Activated CD4-positive, alpha-beta memory T cell treated with anti-CD3 and anti-CD28 coated beads, Interleukin-2, amount 10 ng/mL, durations not matched to agents 7 days and 5 days (primary cell): Measurements from ENCODE around the gene ARHGAP26. TPM values are rescaled to one million over a fixed set of nuclear protein-coding genes. Genes with fewer than 3 reads are reported as not detected.

Experiments used
- CTCF ChIA-PET: fragments of 350-600 bp; sonication (Branson Sonifier 250); formaldehyde crosslinking; loops from one replicate; lab custom pipeline; 2021; ENCODE audit warnings: antibody characterized with exemption, inconsistent platforms; lab: Charles Lee
- POLR2A ChIA-PET: fragments of 350-600 bp; sonication (Branson Sonifier 250); formaldehyde crosslinking; loops from one replicate; lab custom pipeline; 2021; ENCODE audit warnings: antibody characterized with exemption; lab: Charles Lee
- DNase-seq: peaks from one replicate; pipeline ENCODE4 v3.0.0-alpha.2; 2020
- H3K27ac Mint-ChIP-seq: one replicate; pipeline ENCODE4 v1.8.0; 2021; ENCODE audit warnings: mild to moderate bottlenecking, mixed read lengths
- H3K27me3 Mint-ChIP-seq: one replicate; pipeline ENCODE4 v1.8.0; 2021; ENCODE audit warnings: mixed read lengths
- H3K36me3 Mint-ChIP-seq: one replicate; pipeline ENCODE4 v1.8.0; 2021; ENCODE audit warnings: low read depth, mixed read lengths
- H3K4me1 Mint-ChIP-seq: one replicate; pipeline ENCODE4 v1.8.0; 2021; ENCODE audit warnings: mixed read lengths
- H3K4me3 Mint-ChIP-seq: one replicate; pipeline ENCODE4 v1.8.0; 2021; ENCODE audit warnings: mild to moderate bottlenecking, mixed read lengths
- H3K9me3 Mint-ChIP-seq: one replicate; pipeline ENCODE4 v1.8.0; 2021; ENCODE audit warnings: mixed read lengths
- total RNA-seq, 2 experiments: library from RNA; stranded (reverse); gene quantifications; one replicate each; pipeline ENCODE4 v1.2.3, GENCODE V29; 2021

The ARHGAP26 gene
- total RNA-seq, 2 experiments from 2014 or later = 14.8 to 17.1 TPM

GRCh38 chr5:143161885-143162540 is 391.8 kb downstream of the ARHGAP26 start:
- H3K36me3 Mint-ChIP-seq = no peaks in the 10 kb centered on the region
- CTCF ChIA-PET = no interaction called here

DNA sequence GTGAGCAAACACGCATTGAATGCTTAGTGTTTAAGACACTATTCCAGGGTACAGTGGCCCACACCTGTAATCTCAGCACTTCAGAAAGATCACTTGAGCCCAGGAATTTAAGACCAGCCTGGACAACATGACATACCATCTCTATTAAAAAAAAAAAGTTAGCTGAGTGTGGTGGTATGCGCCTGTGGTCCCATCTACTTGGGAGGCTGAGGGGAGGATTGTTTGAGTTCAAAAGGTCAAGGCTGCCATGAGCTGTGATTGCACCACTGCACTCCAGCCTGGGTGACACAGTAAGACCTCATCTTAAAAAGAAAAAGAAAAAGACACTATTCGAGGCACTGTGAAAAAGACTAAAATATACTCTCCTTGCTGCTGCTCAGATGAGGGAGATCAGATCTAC is 392.6 kb downstream of the ARHGAP26 start:
- H3K27me3 Mint-ChIP-seq = no peaks in the 10 kb centered on the region
- no peaks in the 10 kb centered on the region for H3K36me3 Mint-ChIP-seq
- H3K27ac Mint-ChIP-seq = no peak overlapping the region
- ChIA-PET POLR2A (no interaction called here), CTCF (no interaction called here)
- no peak for DNase-seq
- H3K4me1 Mint-ChIP-seq = no peaks in the 10 kb centered on the region
- no peak overlapping the region for H3K4me3 Mint-ChIP-seq
- no peaks in the 10 kb centered on the region for H3K9me3 Mint-ChIP-seq

More at GRCh38 chr5:143161885-143162540, 391.8 kb downstream of the ARHGAP26 start:
- H3K27me3 Mint-ChIP-seq = no peaks in the 10 kb centered on the region
- no peak overlapping the region for H3K27ac Mint-ChIP-seq
- no peak overlapping the region for H3K4me3 Mint-ChIP-seq
- H3K9me3 Mint-ChIP-seq = no peaks in the 10 kb centered on the region
- POLR2A ChIA-PET = no interaction called here
- no peaks in the 10 kb centered on the region for H3K4me1 Mint-ChIP-seq
- no peak for DNase-seq

- no peak overlapping the region for H3K27ac Mint-ChIP-seq
- H3K36me3 Mint-ChIP-seq = no peaks in the 10 kb centered on the region
- H3K4me1 Mint-ChIP-seq = no peaks in the 10 kb centered on the region
- no peaks in the 10 kb centered on the region for H3K27me3 Mint-ChIP-seq
- H3K9me3 Mint-ChIP-seq = no peaks in the 10 kb centered on the region
- DNase-seq = no peak
- ChIA-PET CTCF (no interaction called here), POLR2A (no interaction called here)
- H3K4me3 Mint-ChIP-seq = no peak overlapping the region
These were observed 394.4 kb downstream of the ARHGAP26 start for GRCh38 chr5:143164557-143164956.

- no peak overlapping the region for H3K27ac Mint-ChIP-seq
- H3K9me3 Mint-ChIP-seq = no peaks in the 10 kb centered on the region
- CTCF ChIA-PET = interaction anchor here (0.5 kb wide), 1 partner anchor 897 kb away, joined by 3 read pairs; no protein-coding TSS in a partner anchor
- no peaks in the 10 kb centered on the region for H3K27me3 Mint-ChIP-seq
- H3K4me1 Mint-ChIP-seq = no peaks in the 10 kb centered on the region
- POLR2A ChIA-PET = no interaction called here
- DNase-seq = no peak
- H3K4me3 Mint-ChIP-seq = no peak overlapping the region
- no peaks in the 10 kb centered on the region for H3K36me3 Mint-ChIP-seq
These were observed 395.1 kb downstream of the ARHGAP26 start for GRCh38 chr5:143165049-143165880.

DNA sequence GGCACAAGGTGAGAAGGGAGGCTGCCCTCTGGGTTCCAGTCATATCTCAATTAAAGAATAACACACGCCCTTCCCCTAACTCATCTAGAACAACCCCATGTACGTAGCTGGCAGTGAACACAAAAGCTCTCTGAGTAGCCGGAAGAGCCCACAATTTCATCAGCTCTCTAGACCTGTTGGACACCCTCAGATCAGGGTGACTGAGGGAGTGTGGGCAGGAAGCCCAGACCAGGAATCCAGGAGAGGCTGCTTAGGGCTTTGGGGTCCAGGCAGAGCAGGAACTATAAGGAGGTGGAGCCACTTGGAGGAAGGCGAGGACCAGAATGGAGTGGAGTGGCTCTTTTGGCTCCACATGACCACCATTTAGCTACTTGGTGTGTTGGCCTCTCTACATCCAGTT is 395.9 kb downstream of the ARHGAP26 start:
- H3K27ac Mint-ChIP-seq = no peak overlapping the region
- H3K36me3 Mint-ChIP-seq = no peaks in the 10 kb centered on the region
- H3K4me1 Mint-ChIP-seq = no peaks in the 10 kb centered on the region
- H3K27me3 Mint-ChIP-seq = no peaks in the 10 kb centered on the region
- no peak overlapping the region for H3K4me3 Mint-ChIP-seq
- DNase-seq = no peak
- CTCF ChIA-PET = no interaction called here
- H3K9me3 Mint-ChIP-seq = no peaks in the 10 kb centered on the region
- POLR2A ChIA-PET = no interaction called here

- ChIA-PET POLR2A (no interaction called here), CTCF (interaction anchor here (0.7 kb wide), 1 partner anchor 20 kb away, joined by 6 read pairs; no protein-coding TSS in a partner anchor)
These were observed 396.7 kb downstream of the ARHGAP26 start for GRCh38 chr5:143166661-143167420.

DNA sequence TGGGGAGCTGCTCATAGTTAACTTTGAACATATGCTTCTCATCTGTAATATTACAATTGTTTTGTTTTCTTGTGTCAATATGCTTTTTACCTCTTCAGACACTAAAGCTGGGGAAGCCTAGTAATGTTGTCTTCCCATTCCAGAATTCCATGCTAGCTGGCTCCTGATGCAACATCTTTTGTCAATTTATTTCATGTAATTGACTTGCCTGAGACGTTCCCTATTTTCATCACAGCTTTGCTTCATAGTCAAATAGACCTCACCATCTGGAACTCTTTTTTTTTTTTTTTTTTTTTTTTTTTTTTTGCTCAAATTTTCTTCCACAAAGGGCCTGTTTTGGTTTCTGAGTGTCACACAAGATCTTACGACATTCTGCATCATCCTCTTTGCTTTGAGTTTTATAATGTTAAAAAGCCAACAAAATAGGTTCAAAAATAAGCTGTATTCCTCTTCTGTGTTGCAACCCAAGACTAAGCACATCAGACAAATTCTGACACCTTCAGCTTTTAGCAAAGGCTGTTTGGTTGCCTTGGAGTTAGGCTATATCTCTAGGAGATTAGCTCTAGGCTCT is 398.1 kb downstream of the ARHGAP26 start:
- H3K27ac Mint-ChIP-seq = no peak overlapping the region
- H3K4me1 Mint-ChIP-seq = no peaks in the 10 kb centered on the region
- ChIA-PET CTCF (interaction anchor here (0.6 kb wide), 1 partner anchor 337 kb away, joined by 3 read pairs; no protein-coding TSS in a partner anchor), POLR2A (no interaction called here)
- H3K9me3 Mint-ChIP-seq = no peaks in the 10 kb centered on the region
- H3K4me3 Mint-ChIP-seq = no peak overlapping the region
- H3K27me3 Mint-ChIP-seq = no peaks in the 10 kb centered on the region
- DNase-seq = no peak
- H3K36me3 Mint-ChIP-seq = no peaks in the 10 kb centered on the region

More at GRCh38 chr5:143166661-143167420, 396.7 kb downstream of the ARHGAP26 start:
- H3K27ac Mint-ChIP-seq = no peak overlapping the region
- no peaks in the 10 kb centered on the region for H3K27me3 Mint-ChIP-seq
- no peaks in the 10 kb centered on the region for H3K9me3 Mint-ChIP-seq
- DNase-seq = no peak
- no peak overlapping the region for H3K4me3 Mint-ChIP-seq
- H3K36me3 Mint-ChIP-seq = no peaks in the 10 kb centered on the region
- H3K4me1 Mint-ChIP-seq = no peaks in the 10 kb centered on the region

- no peaks in the 10 kb centered on the region for H3K27me3 Mint-ChIP-seq
- H3K4me1 Mint-ChIP-seq = no peaks in the 10 kb centered on the region
- H3K4me3 Mint-ChIP-seq = no peak overlapping the region
- ChIA-PET POLR2A (no interaction called here), CTCF (interaction anchor here (0.6 kb wide), 1 partner anchor 336 kb away, joined by 3 read pairs; no protein-coding TSS in a partner anchor)
- DNase-seq = no peak
- no peak overlapping the region for H3K27ac Mint-ChIP-seq
- no peaks in the 10 kb centered on the region for H3K9me3 Mint-ChIP-seq
- no peaks in the 10 kb centered on the region for H3K36me3 Mint-ChIP-seq
These were observed 399.0 kb downstream of the ARHGAP26 start for GRCh38 chr5:143168921-143169810.

DNA sequence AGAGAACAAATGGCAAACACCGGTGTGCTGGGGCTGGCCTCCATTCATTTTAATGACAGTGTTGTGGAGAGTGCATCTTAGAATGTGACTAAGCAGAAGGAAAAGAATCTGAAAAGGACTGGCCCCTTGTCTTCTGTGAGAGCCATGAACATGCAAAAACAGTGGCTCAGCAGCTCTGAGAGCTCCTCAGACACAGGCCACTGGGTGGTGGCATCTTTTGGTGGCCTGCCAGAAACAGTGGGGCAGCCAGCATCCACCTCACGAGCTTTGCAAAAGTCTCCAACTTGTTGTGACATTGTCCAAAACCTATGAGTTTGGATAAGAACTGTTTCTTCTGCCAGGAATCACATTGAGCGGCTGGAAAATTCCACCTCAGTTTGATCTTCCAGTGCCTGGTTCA is 399.9 kb downstream of the ARHGAP26 start:
- no peak overlapping the region for H3K4me3 Mint-ChIP-seq
- no peaks in the 10 kb centered on the region for H3K36me3 Mint-ChIP-seq
- POLR2A ChIA-PET = no interaction called here
- no peaks in the 10 kb centered on the region for H3K9me3 Mint-ChIP-seq
- no peaks in the 10 kb centered on the region for H3K4me1 Mint-ChIP-seq
- CTCF ChIA-PET = no interaction called here
- H3K27me3 Mint-ChIP-seq = no peaks in the 10 kb centered on the region
- no peak for DNase-seq
- H3K27ac Mint-ChIP-seq = no peak overlapping the region

GRCh38 chr5:143170977-143171376 is 400.8 kb downstream of the ARHGAP26 start:
- DNase-seq = no peak
- ChIA-PET CTCF (no interaction called here), POLR2A (no interaction called here)
- H3K27me3 Mint-ChIP-seq = no peaks in the 10 kb centered on the region
- no peak overlapping the region for H3K4me3 Mint-ChIP-seq
- H3K9me3 Mint-ChIP-seq = no peaks in the 10 kb centered on the region
- H3K4me1 Mint-ChIP-seq = no peaks in the 10 kb centered on the region
- H3K27ac Mint-ChIP-seq = no peak overlapping the region
- no peaks in the 10 kb centered on the region for H3K36me3 Mint-ChIP-seq

DNA sequence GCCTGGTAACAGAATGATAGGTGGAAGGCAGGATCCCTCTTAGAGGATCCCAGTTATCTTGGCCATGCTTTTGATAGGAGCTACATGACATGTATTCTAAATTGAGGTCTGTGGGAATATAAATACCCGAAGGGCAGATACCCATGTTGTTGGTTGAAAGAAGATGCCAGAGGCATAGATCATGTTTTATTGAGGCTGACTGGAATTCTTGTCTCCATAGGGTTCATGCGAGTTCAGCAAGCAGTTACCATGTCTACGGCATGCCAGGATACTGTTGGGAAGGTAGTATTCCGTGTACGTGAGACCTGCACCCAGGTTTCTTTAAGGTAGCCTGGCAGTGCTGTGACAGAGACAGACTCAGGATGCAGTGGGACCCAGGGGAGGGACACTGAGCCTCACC is 402.6 kb downstream of the ARHGAP26 start:
- Mint-ChIP-seq H3K36me3 (no peaks in the 10 kb centered on the region), H3K4me1 (no peaks in the 10 kb centered on the region), H3K4me3 (no peak overlapping the region), H3K27me3 (no peaks in the 10 kb centered on the region), H3K27ac (no peak overlapping the region), H3K9me3 (no peaks in the 10 kb centered on the region)
- CTCF ChIA-PET = no interaction called here
- DNase-seq = no peak
- POLR2A ChIA-PET = no interaction called here
